ENCODE data around the gene WDFY3. TPM values are rescaled to one million over a fixed set of nuclear protein-coding genes. Genes with fewer than 3 reads are reported as not detected.

WDFY3 gene
- total RNA-seq, 1 donor = 91.9 TPM

GRCh38 chr4:84691800-84692199, 274.7 kb downstream of the WDFY3 start:
- H3K27me3 ChIP-seq (ENCODE audit: insufficient read depth, low read length) = no peaks in the 10 kb centered on the region
- TF ChIP-seq, protein P1, sequence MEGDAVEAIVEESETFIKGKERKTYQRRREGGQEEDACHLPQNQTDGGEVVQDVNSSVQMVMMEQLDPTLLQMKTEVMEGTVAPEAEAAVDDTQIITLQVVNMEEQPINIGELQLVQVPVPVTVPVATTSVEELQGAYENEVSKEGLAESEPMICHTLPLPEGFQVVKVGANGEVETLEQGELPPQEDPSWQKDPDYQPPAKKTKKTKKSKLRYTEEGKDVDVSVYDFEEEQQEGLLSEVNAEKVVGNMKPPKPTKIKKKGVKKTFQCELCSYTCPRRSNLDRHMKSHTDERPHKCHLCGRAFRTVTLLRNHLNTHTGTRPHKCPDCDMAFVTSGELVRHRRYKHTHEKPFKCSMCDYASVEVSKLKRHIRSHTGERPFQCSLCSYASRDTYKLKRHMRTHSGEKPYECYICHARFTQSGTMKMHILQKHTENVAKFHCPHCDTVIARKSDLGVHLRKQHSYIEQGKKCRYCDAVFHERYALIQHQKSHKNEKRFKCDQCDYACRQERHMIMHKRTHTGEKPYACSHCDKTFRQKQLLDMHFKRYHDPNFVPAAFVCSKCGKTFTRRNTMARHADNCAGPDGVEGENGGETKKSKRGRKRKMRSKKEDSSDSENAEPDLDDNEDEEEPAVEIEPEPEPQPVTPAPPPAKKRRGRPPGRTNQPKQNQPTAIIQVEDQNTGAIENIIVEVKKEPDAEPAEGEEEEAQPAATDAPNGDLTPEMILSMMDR (IDR thresholded peaks at IDR 0.05; ENCODE audit: extremely low read depth, low read depth, low read length) = no peak
- peaks cover 45% of the 10 kb centered on the region for H3K36me3 ChIP-seq (ENCODE audit: insufficient read depth, low read length)
- no peaks in the 10 kb centered on the region for H4K20me1 ChIP-seq (ENCODE audit: insufficient read depth, low read length)
- no peak overlapping the region for H3K4me3 ChIP-seq (ENCODE audit: insufficient read depth, low read length)
- H3K4me2 ChIP-seq (ENCODE audit: insufficient read depth, low read length) = peak overlapping the region; percentile 77
- H3K9me3 ChIP-seq (ENCODE audit: low read depth, low read length) = no peaks in the 10 kb centered on the region
- H2AFZ ChIP-seq (ENCODE audit: low read length) = no peak overlapping the region
- DNase-seq (ENCODE audit: insufficient read length, low spot score, missing footprints) = no peak
- H3K27ac ChIP-seq (ENCODE audit: low read depth, low read length) = peak overlapping the region; percentile 55
- no peaks in the 10 kb centered on the region for H3K79me2 ChIP-seq (ENCODE audit: insufficient read depth, low read length)
- H3K4me1 ChIP-seq (ENCODE audit: insufficient read depth, low read length) = peaks cover 34% of the 10 kb centered on the region

DNA sequence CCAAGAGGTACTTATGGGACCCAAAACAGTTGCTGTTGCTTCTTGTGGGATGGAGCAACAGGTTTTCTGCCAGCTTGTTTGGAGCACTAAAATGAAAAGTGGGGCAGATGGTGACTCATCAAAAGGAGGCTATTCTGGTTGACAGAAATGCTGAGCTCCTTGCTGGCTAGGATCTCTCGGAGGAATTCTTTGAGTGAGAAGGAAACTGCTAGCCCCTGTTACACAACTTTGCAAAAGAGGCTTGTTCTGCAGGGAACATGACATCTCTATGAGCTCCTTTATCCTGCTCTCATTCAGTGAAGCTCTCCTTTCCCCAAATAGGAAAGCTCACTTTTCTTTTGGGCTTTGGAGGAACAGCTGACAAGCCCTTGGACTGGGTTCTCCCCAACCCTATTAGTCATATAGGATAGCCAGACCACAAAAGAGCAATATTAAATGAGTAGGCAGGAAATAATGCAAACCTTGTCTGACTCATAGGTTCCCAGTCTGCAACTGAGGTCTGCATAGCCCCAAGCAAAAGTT, 275.3 kb downstream of the WDFY3 start:
- H4K20me1 ChIP-seq (ENCODE audit: insufficient read depth, low read length) = no peaks in the 10 kb centered on the region
- H3K27me3 ChIP-seq (ENCODE audit: insufficient read depth, low read length) = no peaks in the 10 kb centered on the region
- H3K4me2 ChIP-seq (ENCODE audit: insufficient read depth, low read length) = peak overlapping the region; percentile 77
- no peaks in the 10 kb centered on the region for H3K79me2 ChIP-seq (ENCODE audit: insufficient read depth, low read length)
- TF ChIP-seq, protein P1 (IDR thresholded peaks at IDR 0.05; ENCODE audit: extremely low read depth, low read depth, low read length) = no peak
- peaks cover 45% of the 10 kb centered on the region for H3K36me3 ChIP-seq (ENCODE audit: insufficient read depth, low read length)
- DNase-seq (ENCODE audit: insufficient read length, low spot score, missing footprints) = peak; percentile 91
- H3K4me3 ChIP-seq (ENCODE audit: insufficient read depth, low read length) = peak overlapping the region; percentile 39
- H3K27ac ChIP-seq (ENCODE audit: low read depth, low read length) = peak overlapping the region; percentile 55
- peaks cover 34% of the 10 kb centered on the region for H3K4me1 ChIP-seq (ENCODE audit: insufficient read depth, low read length)
- H3K9me3 ChIP-seq (ENCODE audit: low read depth, low read length) = no peaks in the 10 kb centered on the region
- no peak overlapping the region for H2AFZ ChIP-seq (ENCODE audit: low read length)

GRCh38 chr4:84690481-84690880, 276.0 kb downstream of the WDFY3 start:
- H3K79me2 ChIP-seq (ENCODE audit: insufficient read depth, low read length) = no peaks in the 10 kb centered on the region
- peak overlapping the region; percentile 55 for H3K27ac ChIP-seq (ENCODE audit: low read depth, low read length)
- no peak overlapping the region for H2AFZ ChIP-seq (ENCODE audit: low read length)
- H3K36me3 ChIP-seq (ENCODE audit: insufficient read depth, low read length) = peaks cover 41% of the 10 kb centered on the region
- H3K27me3 ChIP-seq (ENCODE audit: insufficient read depth, low read length) = no peaks in the 10 kb centered on the region
- no peaks in the 10 kb centered on the region for H4K20me1 ChIP-seq (ENCODE audit: insufficient read depth, low read length)
- TF ChIP-seq, protein P1 (IDR thresholded peaks at IDR 0.05; ENCODE audit: extremely low read depth, low read depth, low read length) = no peak
- H3K4me3 ChIP-seq (ENCODE audit: insufficient read depth, low read length) = peak overlapping the region; percentile 39
- no peak for DNase-seq (ENCODE audit: insufficient read length, low spot score, missing footprints)
- H3K4me2 ChIP-seq (ENCODE audit: insufficient read depth, low read length) = peak overlapping the region; percentile 77
- H3K9me3 ChIP-seq (ENCODE audit: low read depth, low read length) = no peaks in the 10 kb centered on the region
- peaks cover 34% of the 10 kb centered on the region for H3K4me1 ChIP-seq (ENCODE audit: insufficient read depth, low read length)

DNA sequence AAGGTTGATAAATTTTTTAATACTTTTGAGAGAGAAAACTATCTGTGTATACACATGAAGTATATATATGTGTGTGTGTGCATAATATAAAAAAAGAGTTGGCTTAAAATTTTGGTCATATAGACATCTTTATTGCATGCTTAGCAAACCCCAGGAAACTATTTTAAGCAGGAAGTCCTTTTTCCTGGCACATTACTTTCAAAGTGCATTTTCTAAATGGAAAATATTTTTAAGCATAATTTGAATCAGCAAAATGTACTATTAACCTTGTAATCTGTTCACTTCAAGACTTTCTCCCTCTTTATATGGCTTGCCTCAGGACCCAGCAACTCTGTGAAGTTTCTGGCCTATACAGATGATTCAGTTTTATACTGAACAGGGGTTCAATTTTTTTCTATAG, 277.3 kb downstream of the WDFY3 start:
- Histone ChIP-seq H3K36me3 (ENCODE audit: insufficient read depth, low read length) (peaks cover 34% of the 10 kb centered on the region), H3K4me3 (ENCODE audit: insufficient read depth, low read length) (no peak overlapping the region), H3K9me3 (ENCODE audit: low read depth, low read length) (no peaks in the 10 kb centered on the region), H3K4me1 (ENCODE audit: insufficient read depth, low read length) (peaks cover 34% of the 10 kb centered on the region), H2AFZ (ENCODE audit: low read length) (no peak overlapping the region), H3K27ac (ENCODE audit: low read depth, low read length) (no peak overlapping the region), H4K20me1 (ENCODE audit: insufficient read depth, low read length) (no peaks in the 10 kb centered on the region), H3K4me2 (ENCODE audit: insufficient read depth, low read length) (no peak overlapping the region), H3K79me2 (ENCODE audit: insufficient read depth, low read length) (no peaks in the 10 kb centered on the region), H3K27me3 (ENCODE audit: insufficient read depth, low read length) (no peaks in the 10 kb centered on the region)
- TF ChIP-seq, protein P1 (IDR thresholded peaks at IDR 0.05; ENCODE audit: extremely low read depth, low read depth, low read length) = no peak
- no peak for DNase-seq (ENCODE audit: insufficient read length, low spot score, missing footprints)

Measured in osteoblast (primary cell).